Motor neuron (in vitro differentiated cells): Measurements from ENCODE around the gene SRRD. TPM values are rescaled to one million over a fixed set of nuclear protein-coding genes. Genes with fewer than 3 reads are reported as not detected.

Source experiments
- ATAC-seq, 8 experiments: fragments of 200-7000 bp; cut with Tn5 transposase; replicated peaks in 6 of 8; 2 replicates each; pipeline ENCODE4 v1.8.0; 2021; ENCODE audit warnings: mild to moderate bottlenecking in 8 of 8, moderate library complexity in 8 of 8
- H3K27ac ChIP-seq, 2 donors: fragments of 250-450 bp; sonication (Bioruptor Pico); 2 replicates each; pipeline ENCODE4 v1.9.0; 2021; ENCODE audit warnings: antibody characterized with exemption in 2 of 2, mild to moderate bottlenecking in 2 of 2, moderate library complexity in 1 of 2
- H3K4me1 ChIP-seq, 2 donors: fragments of 250-450 bp; sonication (Bioruptor Pico); replicated peaks in 1 of 2; 2 replicates each; pipeline ENCODE4 v1.6.1; 2021; ENCODE audit warnings: antibody characterized with exemption in 2 of 2, mild to moderate bottlenecking in 2 of 2, moderate library complexity in 1 of 2
- H3K4me3 ChIP-seq, 5 donors: fragments of 250-450 bp; sonication (Bioruptor Pico); 2 replicates each; pipeline ENCODE4 v1.9.0; 2021; ENCODE audit warnings: antibody characterized with exemption in 5 of 5, mild to moderate bottlenecking in 5 of 5, moderate library complexity in 4 of 5
- WGBS, 10 experiments: fragments of 450-650 bp; shearing (Covaris generic); methylation state at CpG; one replicate each; pipeline ENCODE4 v1.0.0; 2022; 5-methylcytosine and 5-hydroxymethylcytosine counted together
- in situ Hi-C, 9 experiments: fragments of 400-800 bp; cut with MboI; loops; one replicate each; pipeline ENCODE4 v1.15.0; 2021; ENCODE audit warnings: low sequenced_read_pairs in 9 of 9, low pct_unique_long_range_greater_than_20kb in 2 of 9; ENCODE audit not compliant: unreplicated experiment in 9 of 9
- total RNA-seq, 8 experiments: library from RNA; unstranded; fragments of 300-600 nt; gene quantifications; 2 replicates each; pipeline versions ENCODE4 v1.2.3 to v1.2.4, GENCODE V29; 2022

SRRD gene
- total RNA-seq, 8 experiments from 2014 or later: 8.4 to 21.2 (median 13.6) TPM

GRCh38 chr22:26494506-26494905 is 10.8 kb downstream of the SRRD start:
- in situ Hi-C loops: no loop called here
- no peak overlapping the region for H3K27ac ChIP-seq
- no peak for ATAC-seq
- H3K4me1 ChIP-seq: no peaks in the 10 kb centered on the region
- no peak overlapping the region for H3K4me3 ChIP-seq

- no peak for ATAC-seq
- in situ Hi-C loops: no loop called here
- WGBS, 10 experiments: 70 to 100% (median 90%) methylated on average over 1 to 3 of the region's 4 CpGs; no CpG with 5 or more reads in 2 of the 10 experiments
- Histone ChIP-seq H3K27ac (no peak overlapping the region), H3K4me3 (no peak overlapping the region), H3K4me1 (no peaks in the 10 kb centered on the region)
Observed at GRCh38 chr22:26496456-26496855, 12.8 kb downstream of the SRRD start.

- in situ Hi-C loops: no loop called here
- 80 to 100% (median 98%) methylated on average over 1 to 5 of the region's 25 CpGs; no CpG with 5 or more reads in 4 of the 10 experiments for WGBS, 10 experiments
Observed at GRCh38 chr22:26499188-26499703, 15.6 kb downstream of the SRRD start.

GRCh38 chr22:26501996-26502395 is 18.3 kb downstream of the SRRD start:
- ATAC-seq: no peak
- in situ Hi-C loops: no loop called here
- H3K27ac ChIP-seq: no peak overlapping the region
- H3K4me3 ChIP-seq: no peak overlapping the region
- 0 to 100% (median 75%) methylated on average over 1 to 2 of the region's 2 CpGs; no CpG with 5 or more reads in 2 of the 10 experiments for WGBS, 10 experiments
- H3K4me1 ChIP-seq: no peaks in the 10 kb centered on the region

More at GRCh38 chr22:26499188-26499703, 15.6 kb downstream of the SRRD start:
- no peak for ATAC-seq
- Histone ChIP-seq H3K4me1 (no peaks in the 10 kb centered on the region), H3K27ac (no peak overlapping the region), H3K4me3 (no peak overlapping the region)

GRCh38 chr22:26502688-26503561 is 19.2 kb downstream of the SRRD start:
- no peaks in the 10 kb centered on the region for H3K4me1 ChIP-seq
- 38 to 100% (median 83%) methylated on average over 1 to 3 of the region's 3 CpGs; no CpG with 5 or more reads in 4 of the 10 experiments for WGBS, 10 experiments
- no peak overlapping the region for H3K4me3 ChIP-seq
- ATAC-seq: peak in 5 of 8 experiments; percentile 47 to 86 (median 54)
- H3K27ac ChIP-seq: no peak overlapping the region
- in situ Hi-C loops: no loop called here

- no peak for ATAC-seq
- no peak overlapping the region for H3K4me3 ChIP-seq
- 0 to 100% (median 100%) methylated on average over 1 of the region's 1 CpG; no CpG with 5 or more reads in 3 of the 10 experiments for WGBS, 10 experiments
- in situ Hi-C loops: no loop called here
- H3K4me1 ChIP-seq: no peaks in the 10 kb centered on the region
- no peak overlapping the region for H3K27ac ChIP-seq
Observed at GRCh38 chr22:26503758-26504157, 20.1 kb downstream of the SRRD start.

GRCh38 chr22:26508148-26508547 is 24.5 kb downstream of the SRRD start:
- Histone ChIP-seq H3K4me3 (no peak overlapping the region), H3K27ac (no peak overlapping the region), H3K4me1 (peaks cover 2 to 11% of the 10 kb centered on the region in 2 donors)
- ATAC-seq: no peak
- in situ Hi-C loops: no loop called here

GRCh38 chr22:26512149-26512793 is 28.6 kb downstream of the SRRD start, which contains the start of gene TFIP11:
TFIP11 (minus strand) TSS chr22:26512473; CDS start chr22:26510272, 2,201 bp downstream.
- in situ Hi-C loops: no loop called here
- peak; percentile 97 to 100 (median 99) for ATAC-seq
- peak within 1 kb of the TSS; percentile 51 to 87 (median 81) for H3K4me3 ChIP-seq
- peaks cover 7 to 22% of the 10 kb centered on the region in 2 donors for H3K4me1 ChIP-seq
- H3K27ac ChIP-seq: peak within 1 kb of the TSS; percentile 91 to 94
- WGBS, 10 experiments: 0 to 1% (median 0%) methylated on average over 1 to 21 of the region's 40 CpGs; no CpG with 5 or more reads in 2 of the 10 experiments

- in situ Hi-C loops: no loop called here
- Histone ChIP-seq H3K4me1 (peaks cover 12 to 22% of the 10 kb centered on the region in 2 donors), H3K4me3 (peak overlapping the region in 2 of 5 donors; percentile 81 to 87), H3K27ac (no peak overlapping the region)
- 29 to 100% (median 71%) methylated on average over 1 of the region's 1 CpG; no CpG with 5 or more reads in 2 of the 10 experiments for WGBS, 10 experiments
- no peak for ATAC-seq
Observed at GRCh38 chr22:26513838-26514237, 30.2 kb downstream of the SRRD start.

- Histone ChIP-seq H3K4me3 (no peak overlapping the region), H3K4me1 (peaks cover 12 to 22% of the 10 kb centered on the region in 2 donors), H3K27ac (no peak overlapping the region)
- 77 to 94% (median 89%) methylated on average over 6 to 12 of the region's 12 CpGs; no CpG with 5 or more reads in 1 of the 10 experiments for WGBS, 10 experiments
- in situ Hi-C loops: no loop called here
- no peak for ATAC-seq
Observed at GRCh38 chr22:26514419-26515161, 30.9 kb downstream of the SRRD start.

GRCh38 chr22:26515931-26516330 is 32.3 kb downstream of the SRRD start:
- H3K27ac ChIP-seq: no peak overlapping the region
- no peak overlapping the region for H3K4me3 ChIP-seq
- peaks cover 12 to 19% of the 10 kb centered on the region in 2 donors for H3K4me1 ChIP-seq
- no peak for ATAC-seq
- WGBS, 10 experiments: 20 to 100% (median 92%) methylated on average over 1 to 3 of the region's 3 CpGs; no CpG with 5 or more reads in 3 of the 10 experiments
- in situ Hi-C loops: no loop called here

- no peak overlapping the region for H3K27ac ChIP-seq
- WGBS, 10 experiments: 0 to 100% (median 90%) methylated on average over 1 of the region's 1 CpG; no CpG with 5 or more reads in 6 of the 10 experiments
- ATAC-seq: no peak
- in situ Hi-C loops: no loop called here
- no peak overlapping the region for H3K4me3 ChIP-seq
- peaks cover 11 to 14% of the 10 kb centered on the region in 2 donors for H3K4me1 ChIP-seq
Observed at GRCh38 chr22:26516503-26516902, 32.8 kb downstream of the SRRD start.
